Endothelial cell (in vitro differentiated cells): ENCODE measurements around the gene CPA5. TPM values are rescaled to one million over a fixed set of nuclear protein-coding genes. Genes with fewer than 3 reads are reported as not detected.

Experiments used
- DNase-seq: peaks from one replicate; pipeline ENCODE4 v3.0.0; 2021; ENCODE audit warnings: low spot score
- H3K27ac Mint-ChIP-seq: one replicate; pipeline ENCODE4 v1.8.0; 2021; ENCODE audit warnings: mixed read lengths, inconsistent platforms; ENCODE audit not compliant: unreplicated experiment
- H3K27me3 Mint-ChIP-seq: one replicate; pipeline ENCODE4 v1.8.0; 2021; ENCODE audit warnings: mild to moderate bottlenecking, moderate library complexity, mixed read lengths, inconsistent platforms; ENCODE audit not compliant: unreplicated experiment
- H3K36me3 Mint-ChIP-seq: one replicate; pipeline ENCODE4 v1.8.0; 2021; ENCODE audit warnings: mild to moderate bottlenecking, low read depth, mixed read lengths, inconsistent platforms; ENCODE audit not compliant: unreplicated experiment
- H3K4me1 Mint-ChIP-seq: one replicate; pipeline ENCODE4 v1.8.0; 2021; ENCODE audit warnings: mild to moderate bottlenecking, mixed read lengths, inconsistent platforms; ENCODE audit not compliant: unreplicated experiment
- H3K4me3 Mint-ChIP-seq: one replicate; pipeline ENCODE4 v1.8.0; 2021; ENCODE audit warnings: mild to moderate bottlenecking, mixed read lengths, inconsistent platforms; ENCODE audit not compliant: unreplicated experiment
- H3K9me3 Mint-ChIP-seq: one replicate; pipeline ENCODE4 v1.8.0; 2021; ENCODE audit warnings: mixed read lengths, inconsistent platforms; ENCODE audit not compliant: unreplicated experiment
- total RNA-seq: library from RNA; stranded (reverse); fragmentation: NEBNext Ultra II Directional; extraction: Animal tissue kit (Norgen Biotek cat#: 25700); gene quantifications from one replicate; pipeline ENCODE4 v1.2.1, GENCODE V29; 2021; ENCODE audit not compliant: unreplicated experiment
- TF ChIP-seq, protein P1 (sequence below): fragments of 200-600 bp; sonication (generic); IDR thresholded peaks from one replicate; pipeline ENCODE4 v1.5.0; 2021; ENCODE audit warnings: antibody characterized with exemption; ENCODE audit not compliant: unreplicated experiment

CPA5 gene
- total RNA-seq, 1 donor from 2014 or later: not detected

- H3K36me3 Mint-ChIP-seq: no peaks in the 10 kb centered on the region
- no peak for DNase-seq
- no peaks in the 10 kb centered on the region for H3K9me3 Mint-ChIP-seq
- peaks cover 1% of the 10 kb centered on the region for H3K27me3 Mint-ChIP-seq
- no peak overlapping the region for H3K27ac Mint-ChIP-seq
- TF ChIP-seq, protein P1, sequence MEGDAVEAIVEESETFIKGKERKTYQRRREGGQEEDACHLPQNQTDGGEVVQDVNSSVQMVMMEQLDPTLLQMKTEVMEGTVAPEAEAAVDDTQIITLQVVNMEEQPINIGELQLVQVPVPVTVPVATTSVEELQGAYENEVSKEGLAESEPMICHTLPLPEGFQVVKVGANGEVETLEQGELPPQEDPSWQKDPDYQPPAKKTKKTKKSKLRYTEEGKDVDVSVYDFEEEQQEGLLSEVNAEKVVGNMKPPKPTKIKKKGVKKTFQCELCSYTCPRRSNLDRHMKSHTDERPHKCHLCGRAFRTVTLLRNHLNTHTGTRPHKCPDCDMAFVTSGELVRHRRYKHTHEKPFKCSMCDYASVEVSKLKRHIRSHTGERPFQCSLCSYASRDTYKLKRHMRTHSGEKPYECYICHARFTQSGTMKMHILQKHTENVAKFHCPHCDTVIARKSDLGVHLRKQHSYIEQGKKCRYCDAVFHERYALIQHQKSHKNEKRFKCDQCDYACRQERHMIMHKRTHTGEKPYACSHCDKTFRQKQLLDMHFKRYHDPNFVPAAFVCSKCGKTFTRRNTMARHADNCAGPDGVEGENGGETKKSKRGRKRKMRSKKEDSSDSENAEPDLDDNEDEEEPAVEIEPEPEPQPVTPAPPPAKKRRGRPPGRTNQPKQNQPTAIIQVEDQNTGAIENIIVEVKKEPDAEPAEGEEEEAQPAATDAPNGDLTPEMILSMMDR: no peak
- no peak overlapping the region for H3K4me3 Mint-ChIP-seq
- H3K4me1 Mint-ChIP-seq: no peaks in the 10 kb centered on the region
Measured at GRCh38 chr7:130303982-130304381, 40.6 kb upstream of the CPA5 start.

GRCh38 chr7:130304878-130305277 lies 39.7 kb upstream of the CPA5 start:
- Mint-ChIP-seq H3K27me3 (peaks cover 1% of the 10 kb centered on the region), H3K4me3 (no peak overlapping the region), H3K4me1 (no peaks in the 10 kb centered on the region), H3K9me3 (no peaks in the 10 kb centered on the region), H3K27ac (no peak overlapping the region), H3K36me3 (no peaks in the 10 kb centered on the region)
- TF ChIP-seq, protein P1: no peak
- no peak for DNase-seq

DNA sequence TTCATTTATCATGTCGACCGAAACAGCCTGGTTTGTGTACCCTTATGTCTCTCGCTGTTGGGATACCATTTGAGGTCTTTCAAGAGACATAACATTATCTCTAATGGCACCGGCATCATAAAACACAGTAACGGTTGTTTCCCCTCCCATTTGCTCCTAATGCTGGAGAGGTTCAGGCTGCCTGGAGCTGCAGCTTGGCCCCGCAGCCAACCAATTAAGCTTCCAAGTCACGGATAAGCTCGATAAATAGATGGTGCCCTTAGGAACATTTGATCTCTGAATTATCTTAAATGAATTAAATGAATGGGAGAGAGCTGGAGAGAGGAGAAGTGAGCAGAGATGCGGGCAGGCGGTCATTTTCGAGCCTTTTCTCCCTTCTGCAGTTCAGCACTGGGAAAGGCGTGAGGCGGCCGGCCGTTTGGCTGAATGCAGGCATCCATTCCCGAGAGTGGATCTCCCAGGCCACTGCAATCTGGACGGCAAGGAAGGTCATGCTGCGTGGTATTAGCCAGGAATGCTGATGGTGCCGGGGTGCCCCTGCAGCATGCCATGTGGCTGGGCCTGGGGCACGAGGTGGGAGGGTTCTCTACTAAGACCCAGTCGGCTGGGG lies 39.1 kb upstream of the CPA5 start:
- H3K4me3 Mint-ChIP-seq: no peak overlapping the region
- H3K27me3 Mint-ChIP-seq: peaks cover 1% of the 10 kb centered on the region
- H3K4me1 Mint-ChIP-seq: no peaks in the 10 kb centered on the region
- TF ChIP-seq, protein P1: no peak
- H3K36me3 Mint-ChIP-seq: no peaks in the 10 kb centered on the region
- no peaks in the 10 kb centered on the region for H3K9me3 Mint-ChIP-seq
- DNase-seq: no peak
- no peak overlapping the region for H3K27ac Mint-ChIP-seq

DNA sequence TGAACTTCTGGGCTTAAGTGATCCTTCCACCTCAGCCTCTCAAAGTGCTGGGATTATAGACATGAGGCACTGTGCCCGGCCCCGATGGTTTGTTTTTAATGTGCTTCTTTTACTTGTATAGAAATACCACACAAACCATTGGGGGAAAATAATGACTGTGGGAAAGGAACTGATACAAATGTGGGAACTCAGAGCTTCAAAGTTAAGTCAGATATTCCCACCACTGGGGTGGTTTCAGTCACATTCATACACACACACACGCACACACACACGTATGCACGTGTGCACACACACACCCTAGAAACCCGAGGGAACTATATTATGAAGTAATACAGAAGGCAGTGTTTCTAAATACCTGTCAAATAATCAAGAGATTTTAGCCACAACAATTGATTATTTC lies 34.6 kb upstream of the CPA5 start:
- no peaks in the 10 kb centered on the region for H3K36me3 Mint-ChIP-seq
- no peak overlapping the region for H3K4me3 Mint-ChIP-seq
- H3K27ac Mint-ChIP-seq: no peak overlapping the region
- no peaks in the 10 kb centered on the region for H3K27me3 Mint-ChIP-seq
- TF ChIP-seq, protein P1: no peak
- DNase-seq: no peak
- H3K9me3 Mint-ChIP-seq: no peaks in the 10 kb centered on the region
- H3K4me1 Mint-ChIP-seq: no peaks in the 10 kb centered on the region

DNA sequence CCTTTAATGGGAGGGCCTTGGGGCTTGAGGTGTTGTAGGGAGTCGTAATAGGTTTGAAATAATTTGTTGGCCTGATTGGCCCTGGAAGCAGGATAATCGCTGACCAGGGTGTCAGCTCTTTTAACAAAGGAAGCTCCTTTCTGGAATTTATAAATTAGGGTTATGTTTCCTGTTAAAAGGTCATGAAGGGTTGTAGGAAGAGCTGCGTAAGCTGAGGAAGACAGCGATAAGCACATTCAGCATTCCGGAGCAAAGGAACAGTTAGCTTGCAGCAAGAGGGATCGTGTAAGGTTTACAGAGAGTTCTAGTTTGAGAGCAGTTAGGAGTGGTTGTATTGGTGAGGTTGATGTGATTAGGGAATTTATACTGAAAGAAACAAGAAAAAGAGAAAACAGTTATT lies 30.3 kb upstream of the CPA5 start:
- Mint-ChIP-seq H3K9me3 (no peaks in the 10 kb centered on the region), H3K36me3 (peaks cover 3% of the 10 kb centered on the region), H3K27ac (no peak overlapping the region), H3K4me3 (no peak overlapping the region), H3K27me3 (peaks cover 2% of the 10 kb centered on the region), H3K4me1 (no peaks in the 10 kb centered on the region)
- TF ChIP-seq, protein P1: no peak
- no peak for DNase-seq
